HL-60 (cell line): Measurements from ENCODE around the gene PLCL2.

Source experiments
- DNase-seq, 2 experiments: peaks; one replicate each; pipeline ENCODE4 v3.0.0-alpha.2; 2010 to 2020; ENCODE audit warnings: low read depth in 1 of 2, low spot score in 1 of 2
- H3K27ac ChIP-seq: fragments of 250-450 bp; sonication (Bioruptor Pico); replicated peaks from 2 replicates; pipeline ENCODE4 v1.5.1; 2020; ENCODE audit warnings: mild to moderate bottlenecking, moderate library complexity
- H3K27me3 ChIP-seq: fragments of 250-450 bp; sonication (Bioruptor Pico); 2 replicates; pipeline ENCODE4 v1.5.1; 2021; ENCODE audit warnings: mild to moderate bottlenecking, moderate library complexity; ENCODE audit not compliant: insufficient read depth, poor library complexity, severe bottlenecking
- H3K4me3 ChIP-seq: replicated peaks from 2 replicates; pipeline ENCODE4 v1.5.1; 2011; ENCODE audit warnings: mild to moderate bottlenecking, control low read depth, low read length; ENCODE audit not compliant: insufficient read depth
- CTCF ChIP-seq: IDR thresholded peaks from one replicate; pipeline ENCODE4 v1.5.1; 2011; ENCODE audit warnings: low read length, control low read depth, inconsistent platforms; ENCODE audit not compliant: insufficient read depth
- GABPA ChIP-seq: IDR thresholded peaks from 2 replicates; pipeline ENCODE4 v1.6.1; 2012; ENCODE audit warnings: low read depth
- POLR2AphosphoS5 ChIP-seq: IDR thresholded peaks from 2 replicates; pipeline ENCODE4 v1.6.1; 2012; ENCODE audit warnings: low read depth
- REST ChIP-seq: IDR thresholded peaks from 2 replicates; pipeline ENCODE4 v1.6.1; 2012; ENCODE audit warnings: low read depth; ENCODE audit not compliant: insufficient replicate concordance
- SPI1 ChIP-seq: IDR thresholded peaks from 2 replicates; pipeline ENCODE4 v1.6.1; 2012; ENCODE audit warnings: low read depth, mild to moderate bottlenecking, borderline replicate concordance

Gene PLCL2

GRCh38 chr3:16875876-16876550, 8.7 kb upstream of the PLCL2 start:
- peak in 1 of 2 experiments; percentile 49 for DNase-seq
- TF ChIP-seq POLR2AphosphoS5 (no peak), GABPA (no peak), SPI1 (peak; percentile 4; the same call in 1 of the 2 replicates), REST (no peak)
- Histone ChIP-seq H3K27me3 (no peaks in the 10 kb centered on the region), H3K4me3 (no peak overlapping the region), H3K27ac (no peak overlapping the region)

GRCh38 chr3:16877505-16877904, 7.2 kb upstream of the PLCL2 start:
- no peak overlapping the region for H3K4me3 ChIP-seq
- DNase-seq = no peak
- TF ChIP-seq CTCF = no peak
- no peak for TF ChIP-seq SPI1
- TF ChIP-seq REST = no peak
- TF ChIP-seq GABPA = no peak
- no peak for TF ChIP-seq POLR2AphosphoS5

GRCh38 chr3:16877911-16878310, 6.8 kb upstream of the PLCL2 start:
- H3K27ac ChIP-seq = no peak overlapping the region
- no peak for DNase-seq
- no peaks in the 10 kb centered on the region for H3K27me3 ChIP-seq
- H3K4me3 ChIP-seq = no peak overlapping the region
- TF ChIP-seq REST (no peak), GABPA (no peak), SPI1 (no peak), POLR2AphosphoS5 (no peak), CTCF (no peak)

More at GRCh38 chr3:16877505-16877904, 7.2 kb upstream of the PLCL2 start:
- Histone ChIP-seq H3K27ac (no peak overlapping the region), H3K27me3 (no peaks in the 10 kb centered on the region)
